ENCODE data around the gene DHX34. TPM values are rescaled to one million over a fixed set of nuclear protein-coding genes. Genes with fewer than 3 reads are reported as not detected.

The DHX34 gene
- total and polyA plus RNA-seq, 2 donors from 2014 or later: 7.2 to 13.6 TPM

DNA sequence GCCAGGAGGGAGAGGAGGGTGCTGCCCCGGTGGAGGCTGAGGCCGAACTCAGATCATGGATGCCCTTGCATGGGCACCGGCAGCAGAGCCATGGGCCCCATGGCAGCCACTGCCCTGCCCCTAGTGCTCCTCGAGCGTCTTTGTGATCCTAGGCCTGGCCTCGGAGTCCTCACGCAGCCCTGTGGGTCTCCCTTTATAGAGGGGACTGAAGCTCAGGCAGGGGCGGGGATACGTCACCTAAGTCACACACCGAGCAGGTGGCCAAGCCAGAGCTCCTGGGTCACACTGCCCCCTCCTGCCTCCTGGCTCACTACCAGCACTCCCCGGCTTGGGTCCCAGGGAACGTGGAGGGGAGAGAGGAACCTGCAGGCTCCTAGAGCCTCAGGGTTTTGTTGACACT is 28.7 kb downstream of the DHX34 start:
- intact Hi-C loops (cut with DNase I): no loop called here
- FAIRE-seq: no peak
- TF ChIP-seq, protein P1, sequence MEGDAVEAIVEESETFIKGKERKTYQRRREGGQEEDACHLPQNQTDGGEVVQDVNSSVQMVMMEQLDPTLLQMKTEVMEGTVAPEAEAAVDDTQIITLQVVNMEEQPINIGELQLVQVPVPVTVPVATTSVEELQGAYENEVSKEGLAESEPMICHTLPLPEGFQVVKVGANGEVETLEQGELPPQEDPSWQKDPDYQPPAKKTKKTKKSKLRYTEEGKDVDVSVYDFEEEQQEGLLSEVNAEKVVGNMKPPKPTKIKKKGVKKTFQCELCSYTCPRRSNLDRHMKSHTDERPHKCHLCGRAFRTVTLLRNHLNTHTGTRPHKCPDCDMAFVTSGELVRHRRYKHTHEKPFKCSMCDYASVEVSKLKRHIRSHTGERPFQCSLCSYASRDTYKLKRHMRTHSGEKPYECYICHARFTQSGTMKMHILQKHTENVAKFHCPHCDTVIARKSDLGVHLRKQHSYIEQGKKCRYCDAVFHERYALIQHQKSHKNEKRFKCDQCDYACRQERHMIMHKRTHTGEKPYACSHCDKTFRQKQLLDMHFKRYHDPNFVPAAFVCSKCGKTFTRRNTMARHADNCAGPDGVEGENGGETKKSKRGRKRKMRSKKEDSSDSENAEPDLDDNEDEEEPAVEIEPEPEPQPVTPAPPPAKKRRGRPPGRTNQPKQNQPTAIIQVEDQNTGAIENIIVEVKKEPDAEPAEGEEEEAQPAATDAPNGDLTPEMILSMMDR (IDR thresholded peaks at IDR 0.05; ENCODE audit: borderline replicate concordance, extremely low read depth, insufficient read depth): no peak
- no peak for DNase-seq
- Histone ChIP-seq H3K4me3 (ENCODE audit: low read length in 3 of 3) (no peak overlapping the region), H3K9ac (ENCODE audit: low read length in 3 of 3) (no peak overlapping the region), H3K27me3 (ENCODE audit: control insufficient read depth, insufficient read depth, low read length) (no peaks in the 10 kb centered on the region), H3K9me3 (ENCODE audit: control insufficient read depth in 2 of 3, insufficient read depth in 1 of 3, low read length in 3 of 3) (no peaks in the 10 kb centered on the region), H3K36me3 (ENCODE audit: control insufficient read depth in 2 of 3, insufficient read depth in 3 of 3, low read length in 3 of 3) (peaks cover 0 to 28% (median 20%) of the 10 kb centered on the region in 3 donors), H3K4me1 (ENCODE audit: control insufficient read depth in 2 of 3, insufficient read depth in 2 of 3, low read depth in 1 of 3, low read length in 3 of 3) (no peaks in the 10 kb centered on the region), H3K27ac (ENCODE audit: low read depth in 2 of 2, low read length in 2 of 2) (no peak overlapping the region)

DNA sequence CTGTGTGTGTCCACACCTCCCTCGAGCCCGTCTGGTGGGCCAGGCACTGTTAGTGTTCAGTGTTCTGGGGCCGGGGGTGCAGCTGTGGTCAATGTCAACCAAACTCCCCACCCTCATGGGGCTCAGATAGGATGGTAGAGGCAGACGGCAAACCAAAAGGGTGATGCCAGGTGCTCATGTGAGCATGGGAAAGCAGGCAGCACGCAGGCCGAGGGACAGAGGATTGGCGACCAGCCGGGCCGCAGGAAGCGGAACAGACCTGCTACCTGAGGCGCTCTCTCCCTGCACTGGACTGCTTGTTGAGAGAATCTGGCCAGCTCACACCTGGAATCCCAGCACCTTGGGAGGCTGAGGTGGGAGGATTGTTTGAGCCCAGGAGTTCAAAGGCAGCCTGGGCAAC is 29.1 kb downstream of the DHX34 start:
- Histone ChIP-seq H3K36me3 (ENCODE audit: control insufficient read depth in 2 of 3, insufficient read depth in 3 of 3, low read length in 3 of 3) (peaks cover 0 to 28% (median 20%) of the 10 kb centered on the region in 3 donors), H3K4me3 (ENCODE audit: low read length in 3 of 3) (no peak overlapping the region), H3K27me3 (ENCODE audit: control insufficient read depth, insufficient read depth, low read length) (no peaks in the 10 kb centered on the region), H3K9ac (ENCODE audit: low read length in 3 of 3) (no peak overlapping the region), H3K4me1 (ENCODE audit: control insufficient read depth in 2 of 3, insufficient read depth in 2 of 3, low read depth in 1 of 3, low read length in 3 of 3) (no peaks in the 10 kb centered on the region), H3K27ac (ENCODE audit: low read depth in 2 of 2, low read length in 2 of 2) (no peak overlapping the region), H3K9me3 (ENCODE audit: control insufficient read depth in 2 of 3, insufficient read depth in 1 of 3, low read length in 3 of 3) (no peaks in the 10 kb centered on the region)
- TF ChIP-seq, protein P1 (IDR thresholded peaks at IDR 0.05; ENCODE audit: borderline replicate concordance, extremely low read depth, insufficient read depth): no peak
- intact Hi-C loops (cut with DNase I): no loop called here
- no peak for DNase-seq
- FAIRE-seq: no peak

DNA sequence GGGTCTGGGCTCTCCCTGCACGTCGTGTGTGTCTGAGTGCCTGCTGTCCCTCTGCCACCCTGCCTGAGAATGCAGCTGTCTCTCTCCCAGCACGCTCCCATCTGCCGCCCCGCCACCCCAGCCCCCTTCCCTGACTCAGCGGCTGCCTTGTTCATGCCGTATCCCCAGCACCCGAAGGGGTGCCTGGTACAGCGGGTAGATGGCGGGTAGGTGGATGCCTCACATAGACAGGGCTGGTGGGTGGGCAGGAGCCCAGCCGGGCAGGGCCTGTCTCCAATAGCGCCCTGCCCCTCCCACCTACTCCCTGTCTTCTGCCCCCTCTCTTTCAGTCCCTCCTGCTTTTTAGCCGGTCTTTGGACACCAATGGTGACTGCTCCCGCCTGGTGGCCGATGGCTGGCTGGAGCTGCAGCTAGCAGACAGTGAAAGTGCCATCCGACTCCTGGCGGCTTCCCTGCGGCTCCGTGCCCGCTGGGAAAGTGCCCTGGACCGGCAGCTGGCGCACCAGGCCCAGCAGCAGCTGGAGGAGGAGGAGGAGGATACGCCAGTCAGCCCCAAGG is 30.3 kb downstream of the DHX34 start:
- TF ChIP-seq, protein P1 (IDR thresholded peaks at IDR 0.05; ENCODE audit: borderline replicate concordance, extremely low read depth, insufficient read depth): no peak
- intact Hi-C loops (cut with DNase I): no loop called here
- Histone ChIP-seq H3K27me3 (ENCODE audit: control insufficient read depth, insufficient read depth, low read length) (no peaks in the 10 kb centered on the region), H3K4me1 (ENCODE audit: control insufficient read depth in 2 of 3, insufficient read depth in 2 of 3, low read depth in 1 of 3, low read length in 3 of 3) (no peaks in the 10 kb centered on the region), H3K9ac (ENCODE audit: low read length in 3 of 3) (no peak overlapping the region), H3K27ac (ENCODE audit: low read depth in 2 of 2, low read length in 2 of 2) (no peak overlapping the region), H3K36me3 (ENCODE audit: control insufficient read depth in 2 of 3, insufficient read depth in 3 of 3, low read length in 3 of 3) (peaks cover 0 to 27% (median 16%) of the 10 kb centered on the region in 3 donors), H3K9me3 (ENCODE audit: control insufficient read depth in 2 of 3, insufficient read depth in 1 of 3, low read length in 3 of 3) (no peaks in the 10 kb centered on the region), H3K4me3 (ENCODE audit: low read length in 3 of 3) (no peak overlapping the region)
- DNase-seq (no peak), FAIRE-seq (no peak)

DNA sequence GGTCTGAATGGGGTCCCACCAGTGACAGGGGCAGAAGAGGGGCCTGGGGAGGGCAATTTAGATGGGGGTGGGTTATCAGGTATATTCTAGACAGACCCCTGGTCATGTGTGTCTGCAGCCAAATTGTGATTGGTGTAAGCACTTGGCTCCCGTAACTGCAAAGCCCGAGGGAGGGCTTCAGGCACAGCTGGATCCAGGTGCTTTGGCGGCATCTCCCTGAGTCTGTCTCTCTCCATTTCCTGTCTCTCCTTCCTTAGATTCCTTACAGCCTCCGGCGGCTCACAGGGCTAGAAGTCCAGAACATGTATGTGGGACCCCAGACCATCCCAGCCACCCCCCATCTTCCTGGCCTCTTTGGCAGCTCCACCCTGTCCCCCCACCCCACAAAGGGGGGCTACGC is 31.4 kb downstream of the DHX34 start:
- DNase-seq (no peak), FAIRE-seq (no peak)
- Histone ChIP-seq H3K36me3 (ENCODE audit: control insufficient read depth in 2 of 3, insufficient read depth in 3 of 3, low read length in 3 of 3) (peaks cover 0 to 24% (median 16%) of the 10 kb centered on the region in 3 donors), H3K9ac (ENCODE audit: low read length in 3 of 3) (no peak overlapping the region), H3K4me1 (ENCODE audit: control insufficient read depth in 2 of 3, insufficient read depth in 2 of 3, low read depth in 1 of 3, low read length in 3 of 3) (no peaks in the 10 kb centered on the region), H3K27ac (ENCODE audit: low read depth in 2 of 2, low read length in 2 of 2) (no peak overlapping the region), H3K27me3 (ENCODE audit: control insufficient read depth, insufficient read depth, low read length) (no peaks in the 10 kb centered on the region), H3K4me3 (ENCODE audit: low read length in 3 of 3) (no peak overlapping the region), H3K9me3 (ENCODE audit: control insufficient read depth in 2 of 3, insufficient read depth in 1 of 3, low read length in 3 of 3) (no peaks in the 10 kb centered on the region)
- TF ChIP-seq, protein P1 (IDR thresholded peaks at IDR 0.05; ENCODE audit: borderline replicate concordance, extremely low read depth, insufficient read depth): no peak
- intact Hi-C loops (cut with DNase I): no loop called here
